Neural cell (in vitro differentiated cells): ENCODE data around the gene MRPS21. TPM values are rescaled to one million over a fixed set of nuclear protein-coding genes. Genes with fewer than 3 reads are reported as not detected.

Experiments
- H2AFZ ChIP-seq: fragments of 200-600, 300-800 bp; sonication (generic), shearing (Covaris generic); 2 replicates; pipeline ENCODE4 v1.6.0; 2014; ENCODE audit warnings: low read depth, mild to moderate bottlenecking, antibody characterized with exemption, low read length, moderate library complexity
- H3F3A ChIP-seq: fragments of 200-600 bp; shearing (Covaris generic); 2 replicates; pipeline ENCODE4 v1.6.1; 2016; ENCODE audit warnings: mild to moderate bottlenecking, moderate library complexity, mixed read lengths, antibody characterized with exemption, low read length; ENCODE audit not compliant: insufficient read depth, poor library complexity, severe bottlenecking
- H3K27ac ChIP-seq: fragments of 200-600, 300-800 bp; sonication (generic), shearing (Covaris generic); 2 replicates; pipeline ENCODE4 v1.5.1; 2014; ENCODE audit warnings: mild to moderate bottlenecking, low read length, moderate library complexity
- H3K27me3 ChIP-seq: fragments of 300-800, 200-600 bp; sonication (generic), shearing (Covaris generic); 2 replicates; pipeline ENCODE4 v1.6.0; 2014; ENCODE audit warnings: mild to moderate bottlenecking, low read depth, low read length, moderate library complexity; ENCODE audit not compliant: insufficient read depth
- H3K36me3 ChIP-seq: fragments of 300-800, 200-600 bp; sonication (generic), shearing (Covaris generic); 2 replicates; pipeline ENCODE4 v1.5.1; 2014; ENCODE audit warnings: mild to moderate bottlenecking, antibody characterized with exemption, low read length, moderate library complexity; ENCODE audit not compliant: insufficient read depth
- H3K4me2 ChIP-seq: fragments of 300-800, 200-600 bp; sonication (generic), shearing (Covaris generic); 2 replicates; pipeline ENCODE4 v1.6.0; 2014; ENCODE audit warnings: mild to moderate bottlenecking, low read length
- H3K4me3 ChIP-seq: fragments of 300-800, 200-600 bp; sonication (generic), shearing (Covaris generic); 2 replicates; pipeline ENCODE4 v1.5.1; 2014; ENCODE audit warnings: mild to moderate bottlenecking, low read length, moderate library complexity
- H3K79me2 ChIP-seq: fragments of 200-600 bp; shearing (Covaris generic); replicated peaks from 2 replicates; pipeline ENCODE4 v1.6.0; 2014; ENCODE audit warnings: mild to moderate bottlenecking, low read length, moderate library complexity; ENCODE audit not compliant: insufficient read depth
- H3K9ac ChIP-seq: fragments of 300-800, 200-600 bp; sonication (generic), shearing (Covaris generic); 2 replicates; pipeline ENCODE4 v1.6.1; 2016; ENCODE audit warnings: mild to moderate bottlenecking, low read length, mixed read lengths
- H3K9me2 ChIP-seq: fragments of 200-600 bp; shearing (Covaris generic); 2 replicates; pipeline ENCODE4 v1.6.1; 2016; ENCODE audit warnings: mild to moderate bottlenecking, low read length, mixed read lengths; ENCODE audit not compliant: insufficient read depth
- H3K9me3 ChIP-seq: fragments of 200-600, 300-800 bp; sonication (generic), shearing (Covaris generic); 2 replicates; pipeline ENCODE4 v1.6.1; 2016; ENCODE audit warnings: mild to moderate bottlenecking, mixed run types, low read length, moderate library complexity, mixed read lengths
- H4K20me1 ChIP-seq: fragments of 200-600 bp; shearing (Covaris generic); 2 replicates; pipeline ENCODE4 v1.6.1; 2016; ENCODE audit warnings: mild to moderate bottlenecking, mixed run types; ENCODE audit not compliant: insufficient read depth
- EP300 ChIP-seq: fragments of 450-650 bp; conservative IDR thresholded peaks from 2 replicates; pipeline ENCODE4 v1.6.1; 2014; ENCODE audit warnings: antibody characterized with exemption, mild to moderate bottlenecking, moderate library complexity; ENCODE audit not compliant: poor library complexity, severe bottlenecking
- EZH2 ChIP-seq: fragments of 200-600, 300-800 bp; shearing (Covaris generic), sonication (generic); IDR thresholded peaks from 2 replicates; pipeline ENCODE4 v1.6.1; 2014; ENCODE audit warnings: antibody characterized with exemption, low read length, borderline replicate concordance, mild to moderate bottlenecking; ENCODE audit not compliant: insufficient read depth, poor library complexity, severe bottlenecking
- MXI1 ChIP-seq: fragments of 450-650 bp; conservative IDR thresholded peaks from 2 replicates; pipeline ENCODE4 v1.6.1; 2014; ENCODE audit warnings: antibody characterized with exemption, mild to moderate bottlenecking; ENCODE audit not compliant: poor library complexity, severe bottlenecking
- POLR2AphosphoS5 ChIP-seq: IDR thresholded peaks from 2 replicates; pipeline ENCODE4 v1.6.1; 2012
- RAD21 ChIP-seq: fragments of 450-650 bp; conservative IDR thresholded peaks from 2 replicates; pipeline ENCODE4 v1.6.1; 2014; ENCODE audit warnings: antibody characterized with exemption, mild to moderate bottlenecking, moderate library complexity
- REST ChIP-seq: IDR thresholded peaks from 2 replicates; pipeline ENCODE4 v1.6.1; 2012; ENCODE audit warnings: borderline replicate concordance
- SMC3 ChIP-seq: fragments of 450-650 bp; conservative IDR thresholded peaks from 2 replicates; pipeline ENCODE4 v1.6.1; 2014; ENCODE audit warnings: antibody characterized with exemption, mild to moderate bottlenecking, moderate library complexity; ENCODE audit not compliant: poor library complexity
- TAF1 ChIP-seq: IDR thresholded peaks from 2 replicates; pipeline ENCODE4 v1.6.1; 2012; ENCODE audit warnings: low read depth
- polyA plus RNA-seq: library from polyadenylated mRNA; depleted of rRNA; stranded (reverse); fragments of >200 nt; gene quantifications from 2 replicates; pipeline ENCODE4 v1.2.3, GENCODE V29; 2014
- TF ChIP-seq, protein P1 (sequence below): fragments of 450-650 bp; IDR thresholded peaks from 2 replicates; pipeline ENCODE4 v1.5.1; 2014; ENCODE audit warnings: antibody characterized with exemption, mild to moderate bottlenecking, moderate library complexity; ENCODE audit not compliant: poor library complexity, severe bottlenecking

The MRPS21 gene
- polyA plus RNA-seq, 1 donor from 2014 or later = 170 TPM

DNA sequence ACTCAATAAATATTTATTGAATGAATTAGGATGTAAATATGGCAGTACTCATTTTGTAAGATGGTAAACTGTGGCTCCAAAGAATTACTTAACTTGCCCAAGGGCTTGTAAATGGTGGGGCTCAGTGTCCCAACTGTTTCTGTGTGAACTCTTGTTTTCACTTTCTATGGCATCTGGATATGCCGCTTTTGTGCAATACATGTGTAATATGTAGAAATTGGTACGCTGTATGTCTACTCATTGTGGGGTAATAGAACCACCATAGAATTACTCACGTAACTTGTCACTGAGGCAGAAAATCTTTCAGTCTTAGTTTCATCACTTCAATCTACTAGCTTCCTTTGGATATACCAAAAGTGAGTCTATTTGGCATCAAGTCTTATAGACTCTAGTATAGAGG is 28.6 kb downstream of the MRPS21 start (continued):
- TF ChIP-seq SMC3 = no peak

DNA sequence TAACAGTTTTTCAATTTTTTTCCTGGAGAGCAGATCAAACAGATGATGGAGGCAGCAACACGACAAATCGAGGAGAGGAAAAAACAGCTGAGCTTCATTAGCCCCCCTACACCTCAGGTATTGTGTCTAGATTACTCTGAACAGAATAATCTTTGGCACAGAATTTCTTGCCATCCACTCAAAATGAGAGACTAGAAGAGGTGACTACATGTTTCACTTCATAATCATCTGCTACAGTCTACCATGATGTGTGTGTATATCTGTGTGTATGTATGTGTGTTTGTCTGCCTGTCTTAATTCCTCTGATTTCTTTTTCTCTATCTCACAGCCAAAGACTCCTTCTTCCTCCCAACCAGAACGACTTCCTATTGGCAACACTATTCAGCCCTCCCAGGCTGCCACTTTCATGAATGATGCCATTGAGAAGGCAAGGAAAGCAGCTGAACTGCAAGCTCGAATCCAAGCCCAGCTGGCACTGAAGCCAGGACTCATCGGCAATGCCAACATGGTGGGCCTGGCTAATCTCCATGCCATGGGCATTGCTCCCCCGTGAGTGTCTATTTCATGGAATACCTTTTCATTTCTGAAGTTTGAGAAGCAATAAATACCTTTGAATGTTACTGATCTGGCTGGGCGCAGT is 39.1 kb downstream of the MRPS21 start:
- Histone ChIP-seq H4K20me1 (no peaks in the 10 kb centered on the region), H3K4me3 (no peak overlapping the region), H2AFZ (no peak overlapping the region), H3K9me3 (no peaks in the 10 kb centered on the region), H3K36me3 (no peaks in the 10 kb centered on the region), H3K79me2 (no peaks in the 10 kb centered on the region), H3K9me2 (no peaks in the 10 kb centered on the region), H3K9ac (no peak overlapping the region), H3K27ac (no peak overlapping the region), H3F3A (no peaks in the 10 kb centered on the region), H3K4me2 (no peak overlapping the region), H3K27me3 (no peaks in the 10 kb centered on the region)
- no peak for TF ChIP-seq SMC3
- no peak for TF ChIP-seq MXI1
- no peak for TF ChIP-seq EZH2
- no peak for TF ChIP-seq POLR2AphosphoS5
- TF ChIP-seq RAD21 = no peak

DNA sequence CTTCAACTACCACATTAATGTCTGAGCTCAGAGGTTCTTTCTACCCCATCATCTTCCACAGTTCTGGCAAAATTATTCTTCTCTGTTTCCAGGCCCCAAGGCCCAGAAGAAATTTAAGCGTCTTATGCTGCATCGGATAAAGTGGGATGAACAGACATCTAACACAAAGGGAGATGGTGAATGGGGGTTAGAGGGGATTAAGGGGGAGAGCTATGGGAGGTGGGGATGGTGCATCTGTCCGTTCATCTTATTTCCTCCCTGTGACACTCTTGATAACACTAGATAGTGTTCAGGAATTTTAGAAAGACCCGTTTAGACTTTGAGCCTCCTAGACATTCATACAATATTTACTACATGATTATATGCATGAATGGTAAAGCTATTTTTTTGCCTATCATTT is 52.7 kb downstream of the MRPS21 start:
- Histone ChIP-seq H3K36me3 (no peaks in the 10 kb centered on the region), H3K79me2 (no peaks in the 10 kb centered on the region), H3F3A (no peaks in the 10 kb centered on the region), H3K27ac (no peak overlapping the region), H3K27me3 (no peaks in the 10 kb centered on the region), H3K9ac (no peak overlapping the region), H4K20me1 (no peaks in the 10 kb centered on the region), H3K4me2 (no peak overlapping the region), H2AFZ (no peak overlapping the region), H3K9me2 (no peaks in the 10 kb centered on the region), H3K4me3 (no peak overlapping the region), H3K9me3 (no peaks in the 10 kb centered on the region)
- TF ChIP-seq RAD21 = no peak
- TF ChIP-seq, protein P1, sequence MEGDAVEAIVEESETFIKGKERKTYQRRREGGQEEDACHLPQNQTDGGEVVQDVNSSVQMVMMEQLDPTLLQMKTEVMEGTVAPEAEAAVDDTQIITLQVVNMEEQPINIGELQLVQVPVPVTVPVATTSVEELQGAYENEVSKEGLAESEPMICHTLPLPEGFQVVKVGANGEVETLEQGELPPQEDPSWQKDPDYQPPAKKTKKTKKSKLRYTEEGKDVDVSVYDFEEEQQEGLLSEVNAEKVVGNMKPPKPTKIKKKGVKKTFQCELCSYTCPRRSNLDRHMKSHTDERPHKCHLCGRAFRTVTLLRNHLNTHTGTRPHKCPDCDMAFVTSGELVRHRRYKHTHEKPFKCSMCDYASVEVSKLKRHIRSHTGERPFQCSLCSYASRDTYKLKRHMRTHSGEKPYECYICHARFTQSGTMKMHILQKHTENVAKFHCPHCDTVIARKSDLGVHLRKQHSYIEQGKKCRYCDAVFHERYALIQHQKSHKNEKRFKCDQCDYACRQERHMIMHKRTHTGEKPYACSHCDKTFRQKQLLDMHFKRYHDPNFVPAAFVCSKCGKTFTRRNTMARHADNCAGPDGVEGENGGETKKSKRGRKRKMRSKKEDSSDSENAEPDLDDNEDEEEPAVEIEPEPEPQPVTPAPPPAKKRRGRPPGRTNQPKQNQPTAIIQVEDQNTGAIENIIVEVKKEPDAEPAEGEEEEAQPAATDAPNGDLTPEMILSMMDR = no peak
- no peak for TF ChIP-seq EP300
- TF ChIP-seq TAF1 = no peak
- TF ChIP-seq REST = no peak
- no peak for TF ChIP-seq EZH2
- no peak for TF ChIP-seq POLR2AphosphoS5
- no peak for TF ChIP-seq SMC3
- TF ChIP-seq MXI1 = no peak
